ENCODE measurements around the gene GAMT. TPM values are rescaled to one million over a fixed set of nuclear protein-coding genes. Genes with fewer than 3 reads are reported as not detected.
A peak's percentile ranks its signal among the peaks of the same experiment; 100 is the strongest.

GAMT gene
- total RNA-seq, 1 donor from 2014 or later: 41.5 TPM

DNA sequence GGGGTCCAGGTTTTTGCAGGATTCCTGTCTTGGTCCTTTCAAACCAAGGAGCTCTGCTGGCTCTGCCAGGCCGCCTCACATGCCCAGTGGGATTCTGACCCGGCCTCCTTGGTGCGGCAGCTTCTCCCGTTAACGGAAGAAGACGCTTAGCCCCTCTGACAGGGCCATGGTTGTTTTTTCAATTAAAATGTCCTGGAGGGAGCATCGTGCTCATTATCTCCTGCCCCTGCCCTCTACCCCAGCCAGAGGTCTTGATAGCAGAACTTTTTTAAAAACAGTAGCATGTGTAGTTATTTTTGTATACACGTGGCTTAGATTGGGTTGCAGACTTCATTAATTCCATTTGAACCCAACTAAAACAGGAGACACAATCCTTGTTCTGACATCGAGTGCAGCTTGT lies 25.4 kb upstream of the GAMT start:
- TF ChIP-seq, protein P1, sequence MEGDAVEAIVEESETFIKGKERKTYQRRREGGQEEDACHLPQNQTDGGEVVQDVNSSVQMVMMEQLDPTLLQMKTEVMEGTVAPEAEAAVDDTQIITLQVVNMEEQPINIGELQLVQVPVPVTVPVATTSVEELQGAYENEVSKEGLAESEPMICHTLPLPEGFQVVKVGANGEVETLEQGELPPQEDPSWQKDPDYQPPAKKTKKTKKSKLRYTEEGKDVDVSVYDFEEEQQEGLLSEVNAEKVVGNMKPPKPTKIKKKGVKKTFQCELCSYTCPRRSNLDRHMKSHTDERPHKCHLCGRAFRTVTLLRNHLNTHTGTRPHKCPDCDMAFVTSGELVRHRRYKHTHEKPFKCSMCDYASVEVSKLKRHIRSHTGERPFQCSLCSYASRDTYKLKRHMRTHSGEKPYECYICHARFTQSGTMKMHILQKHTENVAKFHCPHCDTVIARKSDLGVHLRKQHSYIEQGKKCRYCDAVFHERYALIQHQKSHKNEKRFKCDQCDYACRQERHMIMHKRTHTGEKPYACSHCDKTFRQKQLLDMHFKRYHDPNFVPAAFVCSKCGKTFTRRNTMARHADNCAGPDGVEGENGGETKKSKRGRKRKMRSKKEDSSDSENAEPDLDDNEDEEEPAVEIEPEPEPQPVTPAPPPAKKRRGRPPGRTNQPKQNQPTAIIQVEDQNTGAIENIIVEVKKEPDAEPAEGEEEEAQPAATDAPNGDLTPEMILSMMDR (IDR thresholded peaks at IDR 0.05; ENCODE audit: unreplicated experiment): no peak
- peaks cover 6% of the 10 kb centered on the region for H3K4me1 Mint-ChIP-seq
- no peaks in the 10 kb centered on the region for H3K9me3 Mint-ChIP-seq

DNA sequence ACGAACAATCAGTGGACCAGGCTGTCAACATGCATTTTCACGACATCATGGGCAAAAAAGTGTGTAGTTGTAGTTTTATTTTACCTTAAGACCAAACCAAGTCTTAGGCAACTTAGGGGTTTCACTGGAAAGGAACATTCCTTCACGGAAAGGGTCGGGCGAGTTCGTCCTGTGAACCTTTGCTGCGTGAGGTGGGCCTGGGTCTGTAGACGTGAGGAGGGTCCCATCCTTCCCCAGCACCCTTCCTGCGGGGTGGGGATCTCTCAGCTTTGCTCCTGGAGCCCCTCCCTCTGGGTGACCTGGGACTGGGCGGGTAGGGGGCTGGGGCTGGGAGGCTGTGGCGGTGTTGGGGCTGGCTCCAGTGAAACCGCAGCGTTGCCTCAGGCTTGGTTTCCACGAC lies 24.6 kb upstream of the GAMT start:
- H3K36me3 Mint-ChIP-seq: peaks cover 14% of the 10 kb centered on the region
- H3K9me3 Mint-ChIP-seq: no peaks in the 10 kb centered on the region
- H3K4me1 Mint-ChIP-seq: peaks cover 6% of the 10 kb centered on the region
- H3K4me3 Mint-ChIP-seq: no peak overlapping the region
- no peaks in the 10 kb centered on the region for H3K27me3 Mint-ChIP-seq (ENCODE audit: low read depth)
- H3K27ac Mint-ChIP-seq: no peak overlapping the region
- TF ChIP-seq, protein P1 (IDR thresholded peaks at IDR 0.05; ENCODE audit: unreplicated experiment): no peak
- no peak for DNase-seq (ENCODE audit: low spot score in 2 of 2, unreplicated experiment in 2 of 2)

More for the DNA sequence above, 25.4 kb upstream of the GAMT start:
- Mint-ChIP-seq H3K36me3 (peaks cover 13% of the 10 kb centered on the region), H3K4me3 (no peak overlapping the region), H3K27ac (no peak overlapping the region), H3K27me3 (ENCODE audit: low read depth) (no peaks in the 10 kb centered on the region)
- no peak for DNase-seq (ENCODE audit: low spot score in 2 of 2, unreplicated experiment in 2 of 2)

DNA sequence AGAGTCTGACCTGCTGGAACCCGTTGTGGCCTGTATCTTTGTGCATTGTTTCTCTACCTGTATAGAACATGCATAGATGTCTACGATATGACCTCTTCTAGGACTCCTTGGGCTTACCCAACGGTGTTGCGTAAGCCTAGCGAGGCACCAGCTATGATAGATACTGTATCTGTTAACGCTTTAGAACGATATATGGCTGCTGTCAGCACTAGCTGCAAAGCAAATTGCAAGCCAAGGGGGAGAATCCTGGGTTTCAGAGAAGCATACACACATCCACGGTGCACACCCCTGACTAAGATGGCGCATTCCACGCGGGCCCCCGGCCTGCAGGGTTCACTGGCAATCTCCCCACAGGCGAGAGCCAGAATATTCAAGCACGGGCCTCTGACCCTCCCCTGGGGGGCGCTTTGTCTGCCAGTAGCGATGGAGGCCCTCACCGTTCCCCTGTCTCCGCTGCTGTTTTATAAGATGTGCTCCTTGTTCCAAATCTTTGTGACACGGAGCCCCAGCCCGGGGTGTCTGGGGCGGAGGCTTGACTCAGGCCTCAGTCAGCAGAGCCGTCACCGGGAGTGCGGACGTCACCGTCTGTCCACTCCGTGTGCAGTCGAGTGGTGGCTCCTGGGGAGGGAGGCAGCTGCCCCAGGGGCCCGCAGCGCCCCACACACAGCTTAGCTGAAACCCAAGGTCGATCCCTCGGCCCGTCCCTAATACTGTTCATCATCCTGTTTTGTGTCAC lies 23.9 kb upstream of the GAMT start:
- no peaks in the 10 kb centered on the region for H3K9me3 Mint-ChIP-seq
- H3K27ac Mint-ChIP-seq: peak overlapping the region; percentile 66
- H3K4me1 Mint-ChIP-seq: peaks cover 6% of the 10 kb centered on the region
- no peak for DNase-seq (ENCODE audit: low spot score in 2 of 2, unreplicated experiment in 2 of 2)
- no peaks in the 10 kb centered on the region for H3K27me3 Mint-ChIP-seq (ENCODE audit: low read depth)
- peaks cover 17% of the 10 kb centered on the region for H3K36me3 Mint-ChIP-seq
- TF ChIP-seq, protein P1 (IDR thresholded peaks at IDR 0.05; ENCODE audit: unreplicated experiment): no peak
- H3K4me3 Mint-ChIP-seq: no peak overlapping the region

DNA sequence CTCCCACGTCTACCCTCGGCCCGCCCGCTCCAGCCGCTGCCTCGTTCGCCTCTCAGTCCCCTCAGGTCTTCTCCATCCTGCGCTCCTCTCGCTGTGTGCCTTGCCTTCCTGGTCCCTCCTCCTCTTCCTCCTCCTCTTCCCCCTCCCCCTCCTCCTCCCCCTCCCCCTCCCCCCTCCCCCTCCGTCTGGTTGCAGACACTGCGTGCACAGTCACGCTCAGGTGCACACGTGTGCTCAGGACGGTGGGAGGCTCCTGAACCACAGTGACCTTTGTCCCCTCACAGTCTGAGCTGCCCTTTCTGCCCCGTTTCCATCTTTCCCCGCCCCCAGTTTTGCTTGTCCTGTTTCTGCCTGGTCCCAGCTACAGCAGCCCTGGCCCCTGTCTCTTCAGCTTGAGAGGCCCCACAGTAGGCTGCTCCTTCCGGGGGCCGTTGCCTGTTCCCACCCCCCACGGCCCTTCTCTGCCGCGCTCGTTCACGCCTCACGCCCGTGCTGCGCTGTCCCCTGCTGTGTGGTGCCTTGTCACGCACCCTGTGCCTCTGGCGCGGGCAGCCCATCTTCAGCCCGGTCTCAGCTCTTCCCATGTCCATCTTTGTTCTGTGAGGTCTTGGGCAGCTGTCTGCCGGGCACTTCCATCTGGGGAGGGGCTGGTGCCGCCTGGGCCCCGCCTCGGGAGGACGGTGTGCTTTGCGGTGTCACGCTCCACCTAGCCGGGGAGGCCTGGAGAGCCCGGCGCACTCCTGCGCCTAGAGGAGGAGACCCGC lies 23.0 kb upstream of the GAMT start:
- TF ChIP-seq, protein P1 (IDR thresholded peaks at IDR 0.05; ENCODE audit: unreplicated experiment): no peak
- H3K27ac Mint-ChIP-seq: no peak overlapping the region
- H3K9me3 Mint-ChIP-seq: no peaks in the 10 kb centered on the region
- peaks cover 6% of the 10 kb centered on the region for H3K4me1 Mint-ChIP-seq
- DNase-seq (ENCODE audit: low spot score in 2 of 2, unreplicated experiment in 2 of 2): no peak
- no peaks in the 10 kb centered on the region for H3K27me3 Mint-ChIP-seq (ENCODE audit: low read depth)
- no peak overlapping the region for H3K4me3 Mint-ChIP-seq
- peaks cover 21% of the 10 kb centered on the region for H3K36me3 Mint-ChIP-seq

DNA sequence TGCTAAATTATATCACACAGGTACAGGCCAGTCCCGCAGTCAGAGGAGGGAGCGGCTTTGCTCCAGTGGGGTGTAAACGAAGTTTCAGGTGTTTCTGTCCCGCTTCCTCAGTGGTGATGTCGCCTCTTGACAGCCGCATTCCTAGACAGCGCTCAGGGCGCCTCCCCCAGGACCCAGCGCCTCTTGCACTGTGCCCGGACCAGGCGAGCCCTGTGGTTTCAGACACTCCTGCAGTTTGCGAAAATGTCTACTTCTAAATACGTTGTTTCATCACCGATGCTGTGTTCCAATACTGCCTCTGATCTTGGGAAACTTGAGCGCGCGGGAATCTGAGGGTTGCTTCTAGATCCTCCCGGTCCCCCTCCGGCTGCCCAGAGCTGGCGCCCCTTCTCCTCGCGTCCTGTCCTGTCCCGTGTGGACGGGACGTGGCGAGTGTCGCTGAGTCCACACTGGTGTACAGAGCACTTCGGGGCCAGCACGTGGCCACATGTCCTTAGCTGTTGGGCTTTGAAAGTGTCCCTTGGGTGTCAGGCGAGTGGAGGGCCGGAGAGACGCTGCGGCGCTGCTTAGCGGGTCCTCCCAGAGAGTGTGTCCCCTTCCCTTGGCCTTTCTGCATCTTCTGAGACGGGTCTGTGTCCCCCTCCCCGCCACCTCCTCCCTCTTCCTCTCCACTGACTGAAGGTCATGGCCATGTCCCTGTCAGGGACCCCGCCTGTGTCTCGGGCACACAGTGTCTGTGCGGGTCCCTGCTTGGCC lies 22.3 kb upstream of the GAMT start:
- Mint-ChIP-seq H3K4me1 (peaks cover 7% of the 10 kb centered on the region), H3K9me3 (no peaks in the 10 kb centered on the region), H3K27ac (peak overlapping the region; percentile 37), H3K4me3 (no peak overlapping the region), H3K36me3 (peaks cover 22% of the 10 kb centered on the region), H3K27me3 (ENCODE audit: low read depth) (no peaks in the 10 kb centered on the region)
- TF ChIP-seq, protein P1 (IDR thresholded peaks at IDR 0.05; ENCODE audit: unreplicated experiment): no peak
- DNase-seq (ENCODE audit: low spot score in 2 of 2, unreplicated experiment in 2 of 2): no peak
